ENCODE measurements around the gene BCL7B.
"Not testable (repeated sequence)": the region's sequence is repeated elsewhere in the genome, so short reads cannot be mapped to it uniquely, and the experiment has no call there.

Gene BCL7B

DNA sequence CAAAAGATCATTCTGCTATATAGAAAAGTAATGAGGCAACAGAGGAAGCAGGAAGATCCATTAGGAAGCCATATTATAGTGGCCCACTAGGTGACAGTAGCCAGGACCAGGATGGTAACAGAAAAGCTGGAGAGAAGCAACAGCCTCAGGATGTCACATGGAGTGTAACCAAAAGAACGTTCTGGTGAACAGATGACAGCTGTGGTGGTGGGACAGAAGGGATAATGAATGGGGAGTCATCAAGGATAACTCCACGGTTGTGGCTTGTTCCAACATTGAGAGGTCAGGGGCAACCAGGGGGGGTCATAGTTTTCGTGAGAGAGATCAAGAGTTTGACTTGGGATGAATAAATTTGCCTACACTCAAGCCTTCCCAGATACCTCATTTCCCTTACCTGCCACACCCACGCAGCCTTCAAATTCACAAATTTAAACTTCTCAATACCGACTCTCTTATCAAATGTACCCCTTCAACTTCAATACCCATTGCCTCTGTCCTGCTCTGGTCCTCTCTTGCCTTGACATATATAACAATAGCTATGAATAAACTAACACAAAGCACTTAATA lies 11.6 kb upstream of the BCL7B start:
- no peak overlapping the region for H3K4me3 ChIP-seq (ENCODE audit: low read depth, low read length)
- TF ChIP-seq, protein P1, sequence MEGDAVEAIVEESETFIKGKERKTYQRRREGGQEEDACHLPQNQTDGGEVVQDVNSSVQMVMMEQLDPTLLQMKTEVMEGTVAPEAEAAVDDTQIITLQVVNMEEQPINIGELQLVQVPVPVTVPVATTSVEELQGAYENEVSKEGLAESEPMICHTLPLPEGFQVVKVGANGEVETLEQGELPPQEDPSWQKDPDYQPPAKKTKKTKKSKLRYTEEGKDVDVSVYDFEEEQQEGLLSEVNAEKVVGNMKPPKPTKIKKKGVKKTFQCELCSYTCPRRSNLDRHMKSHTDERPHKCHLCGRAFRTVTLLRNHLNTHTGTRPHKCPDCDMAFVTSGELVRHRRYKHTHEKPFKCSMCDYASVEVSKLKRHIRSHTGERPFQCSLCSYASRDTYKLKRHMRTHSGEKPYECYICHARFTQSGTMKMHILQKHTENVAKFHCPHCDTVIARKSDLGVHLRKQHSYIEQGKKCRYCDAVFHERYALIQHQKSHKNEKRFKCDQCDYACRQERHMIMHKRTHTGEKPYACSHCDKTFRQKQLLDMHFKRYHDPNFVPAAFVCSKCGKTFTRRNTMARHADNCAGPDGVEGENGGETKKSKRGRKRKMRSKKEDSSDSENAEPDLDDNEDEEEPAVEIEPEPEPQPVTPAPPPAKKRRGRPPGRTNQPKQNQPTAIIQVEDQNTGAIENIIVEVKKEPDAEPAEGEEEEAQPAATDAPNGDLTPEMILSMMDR (IDR thresholded peaks at IDR 0.05; ENCODE audit: low read depth, low read length): no peak

DNA sequence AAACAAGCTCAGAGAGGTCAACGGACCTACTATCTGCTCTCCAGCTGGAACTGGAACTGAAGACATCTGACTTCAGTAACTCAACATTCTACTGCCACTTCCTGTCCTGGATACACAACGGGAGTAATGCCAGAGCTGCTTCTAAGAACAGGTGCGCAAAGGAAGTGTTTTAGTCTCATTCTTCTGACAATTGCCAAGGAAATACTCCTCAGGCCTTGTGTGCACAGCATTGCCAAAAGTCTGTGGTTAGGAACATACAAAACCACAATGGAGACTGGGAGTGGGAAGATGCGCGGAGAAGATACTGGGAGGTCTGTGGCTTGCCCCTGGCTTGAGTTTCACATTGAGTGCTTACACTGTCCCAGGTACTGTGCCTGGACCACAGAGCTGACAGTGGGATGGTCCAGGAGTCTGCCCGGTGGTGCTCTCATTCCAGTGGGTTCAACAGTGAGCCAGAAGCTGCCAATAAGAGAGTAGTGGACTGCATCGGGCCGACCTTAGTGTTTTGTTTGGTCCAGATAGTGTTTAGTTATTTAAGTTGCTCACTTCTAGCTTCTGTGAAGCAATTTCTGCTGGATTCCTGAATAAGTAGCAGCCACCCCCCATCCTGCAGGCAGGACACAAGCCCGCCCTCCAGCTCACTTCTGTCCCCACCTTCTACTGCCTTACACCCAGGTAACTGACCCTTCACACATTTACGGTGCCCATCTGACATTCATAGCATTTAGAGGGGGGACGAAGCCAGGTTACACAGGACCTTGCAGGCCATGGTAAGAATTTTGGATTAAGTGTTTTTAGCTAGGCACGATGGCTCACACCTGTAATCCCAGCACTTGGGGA lies 10.6 kb upstream of the BCL7B start:
- TF ChIP-seq, protein P1 (IDR thresholded peaks at IDR 0.05; ENCODE audit: low read depth, low read length): no peak
- H3K4me3 ChIP-seq (ENCODE audit: low read depth, low read length): no peak overlapping the region

DNA sequence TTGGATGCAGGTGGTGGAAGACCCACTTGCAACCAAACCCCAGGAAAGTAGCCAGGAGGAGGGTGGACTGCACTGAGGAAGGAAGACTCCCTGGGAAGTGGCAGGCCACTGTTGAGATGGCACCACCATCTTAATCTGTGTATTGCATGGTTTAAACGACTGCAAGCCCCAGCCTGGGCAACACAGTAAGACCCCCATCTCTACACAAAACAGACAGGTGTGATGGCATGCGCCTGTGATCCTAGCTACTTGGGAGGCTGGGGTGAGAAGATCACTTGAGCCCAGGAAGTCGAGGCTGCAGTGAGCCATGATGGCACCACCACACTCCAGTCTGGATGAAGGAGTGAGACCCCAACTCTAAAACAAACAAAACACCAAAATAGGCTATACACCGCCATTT lies 9.7 kb upstream of the BCL7B start:
- H3K4me3 ChIP-seq (ENCODE audit: low read depth, low read length): no peak overlapping the region
- TF ChIP-seq, protein P1 (IDR thresholded peaks at IDR 0.05; ENCODE audit: low read depth, low read length): no peak

DNA sequence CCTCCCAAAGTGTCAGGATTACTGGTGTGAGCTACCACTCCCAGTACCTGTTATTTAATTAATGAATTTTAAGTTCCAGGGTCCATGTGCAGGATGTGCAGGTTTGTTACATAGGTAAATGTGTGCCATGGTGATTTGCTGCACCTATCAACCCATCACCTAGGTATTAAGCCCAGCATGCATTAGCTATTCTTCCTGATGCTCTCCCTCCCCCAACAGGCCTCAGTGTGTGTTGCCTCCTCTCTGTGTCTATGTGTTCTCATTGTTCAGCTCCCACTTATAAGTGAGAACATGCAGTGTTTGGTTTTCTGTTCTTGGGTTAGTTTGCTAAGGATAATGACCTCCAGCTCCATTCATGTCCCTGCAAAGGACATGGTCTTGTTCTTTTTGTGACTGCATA lies 8.9 kb upstream of the BCL7B start:
- H3K4me3 ChIP-seq (ENCODE audit: low read depth, low read length): not testable (repeated sequence)

DNA sequence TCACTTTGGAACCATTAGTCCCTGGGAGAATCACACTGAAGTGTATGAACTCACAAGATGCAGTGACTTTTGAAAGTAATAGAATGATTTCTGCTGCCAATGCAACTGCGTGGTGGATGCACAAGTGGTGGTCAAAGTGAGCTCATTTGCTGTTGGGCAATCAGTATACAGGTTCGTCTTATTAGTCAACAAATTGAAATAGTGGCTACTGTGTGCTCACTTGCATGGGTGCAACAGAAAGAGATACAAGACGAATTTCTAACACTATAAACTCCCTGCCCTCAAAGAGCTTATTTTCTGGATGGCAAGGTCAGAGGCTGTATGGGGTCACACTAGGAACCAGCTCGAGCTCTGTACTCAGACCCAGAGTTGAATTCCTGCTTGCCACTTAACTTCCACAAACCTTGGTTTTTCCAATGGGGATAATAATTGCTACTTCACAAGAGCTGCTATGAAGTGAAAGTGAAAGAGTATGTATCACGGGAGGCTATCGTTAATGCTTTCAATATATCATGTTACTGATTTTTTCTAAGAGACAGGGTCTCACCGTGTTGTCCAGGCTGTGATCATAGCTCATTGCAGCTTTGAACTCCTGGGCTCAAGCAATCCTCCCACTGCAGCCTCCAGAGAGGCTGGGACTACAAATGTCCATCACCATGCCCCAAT lies 8.3 kb upstream of the BCL7B start:
- TF ChIP-seq, protein P1 (IDR thresholded peaks at IDR 0.05; ENCODE audit: low read depth, low read length): no peak
- H3K4me3 ChIP-seq (ENCODE audit: low read depth, low read length): no peak overlapping the region

DNA sequence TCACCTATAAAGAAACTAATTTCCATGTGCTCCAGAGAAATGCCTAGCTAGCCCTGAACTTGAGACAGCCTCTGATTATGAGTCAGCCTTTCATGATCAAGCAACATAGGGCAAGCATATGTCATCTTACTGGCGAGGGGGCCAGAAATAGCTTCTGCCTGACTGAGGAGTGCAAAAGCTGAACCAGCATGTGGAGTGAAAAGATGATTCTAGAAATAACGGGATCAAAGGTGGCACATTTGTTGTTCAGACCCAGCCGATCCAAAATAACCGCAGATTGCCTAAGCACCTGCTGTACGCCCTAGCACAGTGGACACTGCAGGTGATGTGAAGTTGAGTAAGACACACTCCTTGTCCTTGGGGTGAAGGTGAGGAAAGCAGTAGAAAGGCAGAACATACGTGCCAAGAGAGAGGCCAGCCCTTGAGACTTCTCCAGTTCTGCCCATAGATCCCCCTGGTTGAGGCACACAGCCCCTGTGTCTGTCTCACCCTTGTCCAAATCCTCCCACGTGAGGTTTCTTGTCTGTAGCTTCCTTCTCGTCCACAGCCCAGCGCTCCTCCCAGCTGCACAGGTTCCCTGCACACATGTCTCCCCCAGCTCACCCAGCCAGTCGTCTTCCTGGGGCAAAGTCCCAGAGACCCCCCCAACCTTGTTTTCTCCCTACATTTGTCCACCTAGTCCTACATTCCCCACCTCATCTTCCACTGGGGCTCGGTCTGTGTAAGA lies 2.8 kb upstream of the BCL7B start:
- H3K4me3 ChIP-seq (ENCODE audit: low read depth, low read length): no peak overlapping the region
- TF ChIP-seq, protein P1 (IDR thresholded peaks at IDR 0.05; ENCODE audit: low read depth, low read length): no peak

DNA sequence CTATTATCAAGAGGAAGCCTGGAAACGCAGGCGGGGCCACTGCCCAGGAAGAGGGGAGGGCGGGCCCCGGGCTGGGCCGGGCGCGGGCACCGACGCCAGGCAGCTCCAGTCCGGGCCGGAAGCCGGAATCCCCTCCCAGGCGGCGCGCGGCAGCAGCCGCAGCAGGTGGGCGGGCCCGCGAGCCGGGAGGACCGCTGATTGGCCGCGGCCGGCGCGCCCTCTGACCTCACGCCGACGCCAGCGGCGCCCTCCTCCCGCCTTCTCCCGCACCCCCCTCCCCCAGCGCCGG lies 438 bp downstream of the BCL7B start:
- TF ChIP-seq, protein P1 (IDR thresholded peaks at IDR 0.05; ENCODE audit: low read depth, low read length): no peak
- peak overlapping the region; percentile 85 for H3K4me3 ChIP-seq (ENCODE audit: low read depth, low read length)
